Thyroid gland (tissue), 4 donors: Measurements from ENCODE around the gene CDH4.

Experiments used
- CTCF ChIP-seq, 6 experiments: fragments of 200-600 bp in 3 of 6; fragments of 450-650 bp in 3 of 6; sonication (generic) in 3 of 6; IDR thresholded peaks; one replicate each; pipeline ENCODE4 v1.5.1; 2016 to 2019; ENCODE audit warnings: antibody characterized with exemption in 6 of 6, mild to moderate bottlenecking in 2 of 6, inconsistent platforms in 1 of 6, moderate library complexity in 1 of 6
- POLR2A ChIP-seq, 2 donors: fragments of 450-650 bp; IDR thresholded peaks; one replicate each; pipeline ENCODE4 v1.6.1; 2017; ENCODE audit warnings: antibody characterized with exemption in 2 of 2, mild to moderate bottlenecking in 2 of 2, moderate library complexity in 1 of 2

- TF ChIP-seq CTCF (IDR thresholded peaks at IDR 0.05): no peak
- no peak for TF ChIP-seq POLR2A (IDR thresholded peaks at IDR 0.05)
These were observed 133.7 kb downstream of the CDH4 start for GRCh38 chr20:61385731-61386130.
